HFF-Myc (cell line): ENCODE data around the gene RNF2.
A peak's percentile ranks its signal among the peaks of the same experiment; 100 is the strongest.

Experiments used
- DNase-seq: peaks from one replicate; pipeline ENCODE4 v3.0.0-alpha.2; 2011; ENCODE audit warnings: low read depth; ENCODE audit errors: extremely low read depth
- H3K4me3 ChIP-seq: replicated peaks from 2 replicates; pipeline ENCODE4 v1.5.1; 2011; ENCODE audit warnings: low read depth, mild to moderate bottlenecking, control low read depth, low read length
- TF ChIP-seq, protein P1 (sequence below): IDR thresholded peaks from 2 replicates; pipeline ENCODE4 v1.5.1; 2012; ENCODE audit warnings: mild to moderate bottlenecking, low read depth, low read length, control low read depth; ENCODE audit errors: missing control alignments

The RNF2 gene

DNA sequence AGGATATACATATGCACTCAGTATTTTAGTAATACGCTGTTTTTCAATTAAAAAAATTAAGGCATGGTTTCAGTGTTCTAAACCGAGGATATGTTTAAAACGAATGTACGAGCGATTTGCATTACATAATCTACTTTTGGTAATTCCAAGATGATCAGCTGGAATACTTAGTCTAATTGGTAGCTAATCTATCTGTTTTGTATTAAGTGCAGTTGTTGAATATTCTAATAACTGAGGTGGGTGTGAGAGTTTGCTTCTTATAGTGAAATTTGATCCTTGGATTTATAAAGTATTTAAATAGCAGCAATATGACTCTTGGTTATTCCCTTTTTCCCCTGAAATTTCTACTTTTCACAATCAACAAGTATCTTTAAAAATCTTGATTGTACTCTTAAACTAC, 1.3 kb downstream of the RNF2 start:
- TF ChIP-seq, protein P1, sequence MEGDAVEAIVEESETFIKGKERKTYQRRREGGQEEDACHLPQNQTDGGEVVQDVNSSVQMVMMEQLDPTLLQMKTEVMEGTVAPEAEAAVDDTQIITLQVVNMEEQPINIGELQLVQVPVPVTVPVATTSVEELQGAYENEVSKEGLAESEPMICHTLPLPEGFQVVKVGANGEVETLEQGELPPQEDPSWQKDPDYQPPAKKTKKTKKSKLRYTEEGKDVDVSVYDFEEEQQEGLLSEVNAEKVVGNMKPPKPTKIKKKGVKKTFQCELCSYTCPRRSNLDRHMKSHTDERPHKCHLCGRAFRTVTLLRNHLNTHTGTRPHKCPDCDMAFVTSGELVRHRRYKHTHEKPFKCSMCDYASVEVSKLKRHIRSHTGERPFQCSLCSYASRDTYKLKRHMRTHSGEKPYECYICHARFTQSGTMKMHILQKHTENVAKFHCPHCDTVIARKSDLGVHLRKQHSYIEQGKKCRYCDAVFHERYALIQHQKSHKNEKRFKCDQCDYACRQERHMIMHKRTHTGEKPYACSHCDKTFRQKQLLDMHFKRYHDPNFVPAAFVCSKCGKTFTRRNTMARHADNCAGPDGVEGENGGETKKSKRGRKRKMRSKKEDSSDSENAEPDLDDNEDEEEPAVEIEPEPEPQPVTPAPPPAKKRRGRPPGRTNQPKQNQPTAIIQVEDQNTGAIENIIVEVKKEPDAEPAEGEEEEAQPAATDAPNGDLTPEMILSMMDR: no peak
- peak overlapping the region; percentile 81 for H3K4me3 ChIP-seq
- DNase-seq: no peak

DNA sequence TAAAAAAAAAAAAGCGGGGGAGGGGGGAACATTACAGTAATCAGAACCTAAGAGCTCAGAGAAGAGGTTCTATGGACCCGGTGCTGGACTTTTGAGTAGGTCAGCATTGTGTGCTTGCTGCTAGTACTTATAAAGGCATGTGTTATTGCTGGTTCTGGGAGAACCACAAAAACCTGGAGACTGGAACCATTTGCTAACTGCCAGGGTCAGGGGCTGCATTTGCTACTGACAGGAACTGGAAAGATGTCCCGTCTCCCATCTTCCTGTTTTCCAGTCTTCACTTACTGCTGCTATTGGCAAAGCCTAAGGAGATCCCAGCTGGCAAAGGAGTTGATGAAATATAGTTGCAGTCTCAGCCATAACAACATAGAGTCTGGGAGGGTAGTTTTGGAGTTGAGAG, 4.3 kb downstream of the RNF2 start:
- no peak overlapping the region for H3K4me3 ChIP-seq
- TF ChIP-seq, protein P1: no peak
- no peak for DNase-seq

DNA sequence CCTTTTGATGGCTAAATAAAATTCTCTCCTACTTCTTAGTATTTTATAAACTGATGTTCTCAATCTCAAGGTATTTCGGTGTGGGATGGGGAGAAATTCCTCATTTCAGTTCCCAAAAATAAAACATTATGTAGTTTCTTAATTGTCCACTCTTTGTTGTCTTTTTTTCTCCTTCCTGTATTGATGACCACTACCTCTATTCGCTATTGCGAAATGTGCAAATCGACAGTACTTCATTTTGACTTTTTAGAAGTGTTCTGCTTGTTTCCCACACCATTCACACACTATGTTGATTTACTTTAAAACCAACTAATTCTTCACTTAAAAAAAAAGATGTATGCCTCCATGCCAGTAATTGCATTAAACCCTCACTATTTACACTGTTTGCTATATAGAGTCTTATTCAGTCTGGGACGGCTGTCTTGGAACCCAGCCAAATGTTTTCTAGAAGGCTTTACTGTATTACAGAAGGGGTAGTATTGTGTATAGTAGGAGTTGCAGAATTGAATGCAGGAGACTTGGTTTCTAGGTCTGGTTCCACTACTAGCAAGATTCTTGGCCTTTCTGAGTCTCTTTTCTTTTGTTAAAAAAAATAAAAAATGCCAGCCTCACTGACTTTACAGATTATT, 5.6 kb downstream of the RNF2 start:
- TF ChIP-seq, protein P1: no peak
- no peak overlapping the region for H3K4me3 ChIP-seq
- DNase-seq: no peak

DNA sequence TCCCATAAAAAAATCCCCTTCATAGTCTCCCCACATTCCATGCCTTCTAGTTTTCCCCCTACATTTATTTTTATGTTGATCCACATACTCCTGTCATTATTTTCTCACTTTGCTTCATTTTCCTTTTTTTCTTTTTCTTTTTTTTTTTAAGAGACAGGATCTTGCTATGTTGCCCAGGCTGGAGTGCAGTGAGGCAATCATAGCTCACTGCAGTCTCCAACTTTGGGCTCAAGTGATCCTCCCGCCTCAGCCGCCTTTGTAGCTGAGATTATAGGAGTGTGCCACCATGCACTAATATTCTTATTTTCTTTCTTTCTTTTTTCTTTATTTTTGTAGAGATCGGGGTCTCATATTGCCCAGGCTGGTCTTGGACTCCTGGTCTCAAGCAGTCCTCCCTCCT, 7.8 kb downstream of the RNF2 start:
- TF ChIP-seq, protein P1: no peak
- H3K4me3 ChIP-seq: no peak overlapping the region

DNA sequence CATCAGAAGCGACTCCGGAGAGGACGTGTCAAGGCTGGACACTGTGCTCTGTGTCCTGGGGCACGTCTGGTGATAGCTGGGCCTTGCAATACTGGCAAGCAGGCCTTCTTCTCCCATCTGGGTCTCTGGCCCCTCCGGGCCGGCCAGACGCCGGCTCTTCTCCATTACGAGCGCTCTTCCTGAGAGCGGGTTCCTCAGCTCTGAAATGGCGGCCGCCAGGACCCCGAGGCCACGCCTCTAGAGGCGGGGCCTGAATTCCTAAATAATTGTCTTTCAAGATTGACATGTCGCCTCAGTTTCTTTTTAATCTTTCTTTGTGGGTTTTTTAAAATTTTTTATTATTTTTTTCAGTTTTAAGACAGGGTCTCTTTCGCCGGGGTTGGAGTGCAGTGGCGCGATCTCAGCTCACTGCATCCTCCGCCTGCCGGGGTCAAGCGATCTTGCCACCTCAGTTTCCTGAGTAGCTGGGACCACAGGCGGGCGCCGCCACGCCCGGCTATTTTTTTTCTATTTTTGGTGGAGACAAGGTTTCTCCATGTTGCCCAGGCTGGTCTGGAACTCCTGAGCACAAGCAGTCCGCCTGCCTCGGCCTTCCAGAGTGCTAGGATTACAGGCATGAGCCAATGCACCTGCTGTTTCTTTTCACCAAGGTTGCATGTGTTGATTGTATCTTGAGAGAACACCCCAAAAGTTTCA, 9.2 kb downstream of the RNF2 start:
- DNase-seq: no peak
- H3K4me3 ChIP-seq: no peak overlapping the region
- TF ChIP-seq, protein P1: no peak

More for the DNA sequence above, 7.8 kb downstream of the RNF2 start:
- DNase-seq: no peak

DNA sequence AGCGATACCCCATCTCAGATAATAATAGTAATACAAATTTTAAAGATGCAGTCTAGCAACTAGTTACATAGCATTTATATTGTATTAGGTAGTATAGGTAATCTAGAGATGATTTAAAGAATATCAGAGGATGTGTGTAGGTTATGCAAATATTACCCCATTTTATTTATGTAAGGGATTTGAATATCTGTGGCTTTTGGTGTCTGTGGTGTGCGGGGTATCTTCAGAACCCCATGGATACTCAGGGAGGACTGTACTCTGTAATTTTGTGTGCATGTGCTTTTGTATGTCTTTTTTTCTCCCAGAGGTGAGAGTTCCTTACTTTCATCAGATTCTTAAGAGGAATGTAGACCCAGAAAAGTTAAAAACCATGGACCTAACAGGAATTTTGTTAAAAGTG, 12.8 kb downstream of the RNF2 start:
- no peak overlapping the region for H3K4me3 ChIP-seq
- TF ChIP-seq, protein P1: no peak

More for the DNA sequence above, 12.8 kb downstream of the RNF2 start:
- DNase-seq: no peak
